ENCODE results near the gene WDR89.
A peak's percentile ranks its signal among the peaks of the same experiment; 100 is the strongest.

- TF ChIP-seq CTCF (IDR thresholded peaks at IDR 0.05) = no peak
- peak in 2 of 4 donors; percentile 6 to 33 for TF ChIP-seq POLR2A (IDR thresholded peaks at IDR 0.05)
These were observed 549 bp upstream of the WDR89 start for GRCh38 chr14:63642229-63642611.
